Skeletal muscle tissue (tissue), 4 donors: ENCODE data around the gene GLIS2. TPM values are rescaled to one million over a fixed set of nuclear protein-coding genes. Genes with fewer than 3 reads are reported as not detected.

ENCODE experiments used
- H3K27ac ChIP-seq: one replicate; pipeline ENCODE4 v1.7.0; 2013; ENCODE audit warnings: mild to moderate bottlenecking, low read depth, low read length, inconsistent platforms
- H3K27me3 ChIP-seq, 3 donors: one replicate each; pipeline ENCODE4 v1.7.0; 2013; ENCODE audit warnings: low read length in 3 of 3; ENCODE audit not compliant: control insufficient read depth in 3 of 3, insufficient read depth in 3 of 3
- H3K36me3 ChIP-seq, 3 donors: one replicate each; pipeline ENCODE4 v1.7.0; 2013; ENCODE audit warnings: low read length in 3 of 3; ENCODE audit not compliant: control insufficient read depth in 3 of 3, insufficient read depth in 3 of 3
- H3K4me1 ChIP-seq, 3 donors: one replicate each; pipeline ENCODE4 v1.7.0; 2013; ENCODE audit warnings: low read length in 3 of 3, mild to moderate bottlenecking in 3 of 3; ENCODE audit not compliant: control insufficient read depth in 3 of 3, insufficient read depth in 3 of 3
- H3K4me3 ChIP-seq, 3 donors: one replicate each; pipeline ENCODE4 v1.7.0; 2013; ENCODE audit warnings: low read length in 3 of 3
- H3K9ac ChIP-seq, 3 donors: one replicate each; pipeline ENCODE4 v1.7.0; 2013; ENCODE audit warnings: low read length in 3 of 3, mild to moderate bottlenecking in 3 of 3, moderate library complexity in 2 of 3, low read depth in 1 of 3
- H3K9me3 ChIP-seq, 3 donors: one replicate each; pipeline ENCODE4 v1.7.0; 2013; ENCODE audit warnings: low read length in 3 of 3; ENCODE audit not compliant: control insufficient read depth in 3 of 3
- total RNA-seq: library from RNA; depleted of rRNA; stranded (reverse); fragments of >200 nt; gene quantifications from one replicate; pipeline ENCODE4 v1.2.3, GENCODE V29; 2014
- donor health status: Osteomylitis.

The GLIS2 gene
- total RNA-seq, 1 donor from 2014 or later: 4.2 TPM

DNA sequence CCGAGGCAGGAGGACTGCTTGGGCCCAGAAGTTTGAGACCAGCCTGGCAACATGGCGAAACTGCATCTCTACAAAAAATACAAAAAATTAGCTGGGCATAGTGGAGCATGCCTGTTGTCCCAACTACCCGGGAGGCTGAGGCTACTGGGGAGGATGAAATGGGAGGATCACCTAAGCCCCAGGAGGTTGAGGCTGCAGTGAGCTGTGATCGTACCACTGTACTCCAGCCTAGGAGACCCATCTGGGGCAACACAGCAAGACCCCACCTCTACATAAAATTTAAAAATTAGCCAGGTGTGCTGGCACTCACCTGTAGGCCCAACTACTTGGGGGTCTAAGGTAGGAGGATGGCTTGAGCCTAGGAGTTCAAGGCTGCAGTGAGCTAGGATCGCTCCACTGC is 33.5 kb downstream of the GLIS2 start:
- Histone ChIP-seq H3K4me3 (no peak overlapping the region), H3K9ac (no peak overlapping the region), H3K27ac (no peak overlapping the region), H3K36me3 (peaks cover 0 to 2% (median 2%) of the 10 kb centered on the region in 3 donors), H3K9me3 (no peaks in the 10 kb centered on the region), H3K27me3 (no peaks in the 10 kb centered on the region), H3K4me1 (peaks cover 15 to 34% (median 25%) of the 10 kb centered on the region in 3 donors)

DNA sequence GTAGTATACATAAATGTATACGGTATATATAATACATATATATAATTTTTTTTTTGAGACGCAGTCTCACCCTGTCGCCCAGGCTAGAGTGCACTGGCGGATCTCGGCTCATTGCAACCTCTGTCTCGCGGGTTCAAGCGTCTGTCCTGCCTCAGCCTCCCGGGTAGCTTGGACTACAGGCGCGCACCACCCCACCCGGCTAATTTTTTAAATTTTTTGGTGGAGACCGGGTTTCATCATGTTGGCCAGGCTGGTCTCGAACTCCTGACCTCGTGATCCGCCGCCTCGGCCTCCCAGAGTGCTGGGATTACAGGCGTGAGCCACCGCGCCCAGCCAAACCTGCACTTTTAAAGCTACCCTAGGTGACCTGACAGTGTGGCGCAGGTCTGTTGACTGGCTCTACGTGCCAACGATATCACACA is 34.5 kb downstream of the GLIS2 start:
- H3K4me1 ChIP-seq: peaks cover 15 to 34% (median 23%) of the 10 kb centered on the region in 3 donors
- H3K27ac ChIP-seq: peak overlapping the region; percentile 56
- no peaks in the 10 kb centered on the region for H3K9me3 ChIP-seq
- H3K4me3 ChIP-seq: peak overlapping the region; percentile 89 to 97 (median 95)
- peaks cover 0 to 2% (median 2%) of the 10 kb centered on the region in 3 donors for H3K36me3 ChIP-seq
- no peaks in the 10 kb centered on the region for H3K27me3 ChIP-seq
- H3K9ac ChIP-seq: peak overlapping the region; percentile 78 to 94 (median 89)

DNA sequence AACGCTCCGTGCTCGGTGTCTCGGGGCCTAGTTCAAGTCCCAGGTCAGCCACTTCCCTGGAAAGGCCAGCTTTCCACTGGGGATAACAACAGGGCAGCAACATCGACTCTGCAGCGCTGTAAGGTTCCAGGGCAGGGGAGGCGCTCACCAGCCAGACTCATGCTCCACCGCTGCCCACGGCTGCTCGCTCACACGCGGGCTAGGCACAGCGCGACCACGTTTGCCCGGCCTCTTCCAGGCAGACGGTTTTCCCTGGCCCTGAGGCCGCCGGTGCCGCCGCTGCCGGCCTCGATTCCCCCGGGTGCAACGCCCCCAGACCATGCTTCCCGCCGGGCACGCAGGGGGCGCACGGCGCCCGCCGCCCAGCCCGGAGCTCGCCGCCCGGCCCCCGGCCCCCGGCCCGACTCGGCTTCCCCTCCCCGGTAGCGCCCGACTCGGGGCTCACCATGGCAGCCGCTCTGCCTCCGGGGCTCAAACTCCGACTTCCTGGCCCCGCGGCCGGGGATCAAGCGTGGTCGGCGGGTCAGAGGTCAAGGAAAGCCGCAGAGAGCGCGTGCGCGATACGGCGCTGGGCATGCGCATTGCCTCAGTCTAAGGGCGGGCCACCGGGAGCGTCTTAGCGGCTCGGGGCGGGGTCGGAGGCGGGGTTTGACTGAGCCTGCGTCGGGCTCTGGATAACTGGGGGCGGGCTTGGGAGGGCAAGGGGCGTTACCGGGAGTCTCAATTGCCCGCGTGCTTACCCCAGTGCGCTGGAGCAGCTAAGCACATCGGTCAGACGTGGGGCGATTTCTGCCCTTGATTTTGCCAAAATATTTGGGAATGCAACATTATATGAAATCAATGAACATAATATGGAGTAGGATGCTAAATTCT is 35.2 kb downstream of the GLIS2 start, which contains the start of gene PAM16:
PAM16 (minus strand) TSS at position 535 of the 873 bp plus-strand sequence; CDS start at position 448, 87 bp downstream.
- H3K4me1 ChIP-seq: peaks cover 15 to 28% (median 22%) of the 10 kb centered on the region in 3 donors
- H3K4me3 ChIP-seq: peak within 1 kb of the TSS; percentile 89 to 97 (median 95)
- no peaks in the 10 kb centered on the region for H3K27me3 ChIP-seq
- H3K36me3 ChIP-seq: peaks cover 0 to 2% (median 2%) of the 10 kb centered on the region in 3 donors
- H3K9me3 ChIP-seq: no peaks in the 10 kb centered on the region
- H3K9ac ChIP-seq: peak within 1 kb of the TSS; percentile 78 to 94 (median 89)
- H3K27ac ChIP-seq: peak within 1 kb of the TSS; percentile 56

DNA sequence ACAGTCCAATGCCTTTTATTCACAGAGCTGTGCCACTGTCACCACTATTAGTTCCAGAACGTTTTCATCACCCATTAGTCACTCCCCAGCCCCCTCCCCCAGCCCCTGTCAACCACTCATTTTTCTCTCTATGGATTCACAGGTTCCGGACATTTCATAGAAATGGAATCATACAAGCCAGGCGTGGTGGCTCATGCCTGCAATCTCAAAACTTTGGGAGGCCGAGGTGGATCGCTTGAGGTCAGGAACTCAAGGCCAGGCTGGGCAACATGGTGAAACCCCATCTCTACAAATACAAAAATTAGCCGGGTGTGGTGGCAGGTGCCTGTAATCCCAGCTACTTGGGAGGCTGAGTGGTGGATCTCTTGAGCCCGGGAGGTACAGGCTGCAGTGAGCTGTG is 36.0 kb downstream of the GLIS2 start:
- Histone ChIP-seq H3K9me3 (no peaks in the 10 kb centered on the region), H3K4me1 (peaks cover 15 to 27% (median 22%) of the 10 kb centered on the region in 3 donors), H3K27me3 (no peaks in the 10 kb centered on the region), H3K27ac (no peak overlapping the region), H3K4me3 (no peak overlapping the region), H3K9ac (peak overlapping the region in 1 of 3 donors; percentile 16), H3K36me3 (peaks cover 0 to 4% (median 2%) of the 10 kb centered on the region in 3 donors)

GRCh38 chr16:4352843-4353242 is 37.0 kb downstream of the GLIS2 start:
- Histone ChIP-seq H3K9ac (no peak overlapping the region), H3K4me1 (peaks cover 13 to 18% (median 17%) of the 10 kb centered on the region in 3 donors), H3K27ac (no peak overlapping the region), H3K4me3 (no peak overlapping the region), H3K36me3 (peaks cover 0 to 8% (median 3%) of the 10 kb centered on the region in 3 donors), H3K9me3 (no peaks in the 10 kb centered on the region), H3K27me3 (no peaks in the 10 kb centered on the region)

- H3K4me3 ChIP-seq: no peak overlapping the region
- H3K9me3 ChIP-seq: no peaks in the 10 kb centered on the region
- H3K27ac ChIP-seq: no peak overlapping the region
- H3K9ac ChIP-seq: no peak overlapping the region
- peaks cover 6 to 12% (median 11%) of the 10 kb centered on the region in 3 donors for H3K4me1 ChIP-seq
- H3K27me3 ChIP-seq: no peaks in the 10 kb centered on the region
- peaks cover 4 to 15% (median 6%) of the 10 kb centered on the region in 3 donors for H3K36me3 ChIP-seq
These were observed 37.8 kb downstream of the GLIS2 start for GRCh38 chr16:4353675-4354074.

GRCh38 chr16:4354512-4355409 is 38.9 kb downstream of the GLIS2 start:
- Histone ChIP-seq H3K4me3 (no peak overlapping the region), H3K27ac (no peak overlapping the region), H3K4me1 (peaks cover 6 to 14% (median 13%) of the 10 kb centered on the region in 3 donors), H3K9ac (peak overlapping the region in 1 of 3 donors; percentile 10), H3K9me3 (no peaks in the 10 kb centered on the region), H3K36me3 (peaks cover 4 to 15% (median 6%) of the 10 kb centered on the region in 3 donors), H3K27me3 (no peaks in the 10 kb centered on the region)

- Histone ChIP-seq H3K9ac (no peak overlapping the region), H3K4me3 (no peak overlapping the region), H3K9me3 (no peaks in the 10 kb centered on the region), H3K36me3 (peaks cover 6 to 21% (median 15%) of the 10 kb centered on the region in 3 donors), H3K27me3 (no peaks in the 10 kb centered on the region), H3K27ac (no peak overlapping the region), H3K4me1 (peaks cover 0 to 4% (median 4%) of the 10 kb centered on the region in 3 donors)
These were observed 41.0 kb downstream of the GLIS2 start for GRCh38 chr16:4356820-4357219.

GRCh38 chr16:4358236-4358635 is 42.4 kb downstream of the GLIS2 start:
- no peak overlapping the region for H3K4me3 ChIP-seq
- H3K9me3 ChIP-seq: no peaks in the 10 kb centered on the region
- H3K27ac ChIP-seq: no peak overlapping the region
- peaks cover 0 to 4% (median 4%) of the 10 kb centered on the region in 3 donors for H3K4me1 ChIP-seq
- H3K9ac ChIP-seq: no peak overlapping the region
- peaks cover 6 to 25% (median 17%) of the 10 kb centered on the region in 3 donors for H3K36me3 ChIP-seq
- no peaks in the 10 kb centered on the region for H3K27me3 ChIP-seq
